GM19463 (cell line): ENCODE data around the gene ACTN1.

Experiments used
- ATAC-seq: cut with Tn5 transposase; IDR thresholded peaks from one replicate; pipeline ENCODE4 v1.9.1; 2021; ENCODE audit warnings: mild to moderate bottlenecking, moderate library complexity; ENCODE audit not compliant: unreplicated experiment

Gene ACTN1

GRCh38 chr14:68951800-68952530 lies 27.1 kb downstream of the ACTN1 start:
- ATAC-seq = no peak

GRCh38 chr14:68951035-68951797 lies 27.9 kb downstream of the ACTN1 start:
- ATAC-seq = no peak

GRCh38 chr14:68950111-68950510 lies 29.0 kb downstream of the ACTN1 start:
- no peak for ATAC-seq

- no peak for ATAC-seq
Measured at GRCh38 chr14:68949601-68949965, 29.5 kb downstream of the ACTN1 start.

GRCh38 chr14:68948686-68949600 lies 30.2 kb downstream of the ACTN1 start:
- no peak for ATAC-seq

- no peak for ATAC-seq
Measured at GRCh38 chr14:68947802-68948201, 31.3 kb downstream of the ACTN1 start.

GRCh38 chr14:68946489-68946822 lies 32.6 kb downstream of the ACTN1 start:
- ATAC-seq = no peak

GRCh38 chr14:68945585-68946488 lies 33.3 kb downstream of the ACTN1 start:
- ATAC-seq = no peak

- ATAC-seq = no peak
Measured at GRCh38 chr14:68945190-68945584, 33.9 kb downstream of the ACTN1 start.

GRCh38 chr14:68944162-68944561 lies 34.9 kb downstream of the ACTN1 start:
- no peak for ATAC-seq

- ATAC-seq = no peak
Measured at GRCh38 chr14:68943107-68943506, 36.0 kb downstream of the ACTN1 start.

GRCh38 chr14:68942296-68943035 lies 36.6 kb downstream of the ACTN1 start:
- no peak for ATAC-seq

GRCh38 chr14:68941820-68942219 lies 37.3 kb downstream of the ACTN1 start:
- ATAC-seq = no peak

- ATAC-seq = no peak
Measured at GRCh38 chr14:68940614-68941185, 38.4 kb downstream of the ACTN1 start.

GRCh38 chr14:68939893-68940613 lies 39.0 kb downstream of the ACTN1 start:
- no peak for ATAC-seq

- no peak for ATAC-seq
Measured at GRCh38 chr14:68939181-68939892, 39.8 kb downstream of the ACTN1 start.

- no peak for ATAC-seq
Measured at GRCh38 chr14:68938271-68939150, 40.6 kb downstream of the ACTN1 start.
